ENCODE data around the gene NHSL1.

DNA sequence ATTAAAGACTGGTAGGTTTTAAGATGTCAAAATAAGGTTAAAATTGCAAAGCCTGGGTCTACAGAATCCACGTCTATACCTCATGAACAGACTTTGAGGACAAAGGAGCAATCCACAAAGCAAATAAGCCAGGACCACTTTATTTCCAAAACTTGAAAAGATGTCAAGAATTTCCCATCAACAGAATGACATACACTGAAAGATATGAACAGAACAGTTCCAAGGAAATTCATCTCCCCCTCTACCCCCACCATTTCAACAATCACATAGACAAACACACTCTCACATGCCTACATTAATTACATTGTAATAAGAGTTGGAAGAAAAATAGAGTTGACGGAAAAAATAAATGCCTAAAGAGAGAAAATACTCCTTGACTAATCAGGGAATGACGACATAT is 45.2 kb upstream of the NHSL1 start:
- TF ChIP-seq, protein P1, sequence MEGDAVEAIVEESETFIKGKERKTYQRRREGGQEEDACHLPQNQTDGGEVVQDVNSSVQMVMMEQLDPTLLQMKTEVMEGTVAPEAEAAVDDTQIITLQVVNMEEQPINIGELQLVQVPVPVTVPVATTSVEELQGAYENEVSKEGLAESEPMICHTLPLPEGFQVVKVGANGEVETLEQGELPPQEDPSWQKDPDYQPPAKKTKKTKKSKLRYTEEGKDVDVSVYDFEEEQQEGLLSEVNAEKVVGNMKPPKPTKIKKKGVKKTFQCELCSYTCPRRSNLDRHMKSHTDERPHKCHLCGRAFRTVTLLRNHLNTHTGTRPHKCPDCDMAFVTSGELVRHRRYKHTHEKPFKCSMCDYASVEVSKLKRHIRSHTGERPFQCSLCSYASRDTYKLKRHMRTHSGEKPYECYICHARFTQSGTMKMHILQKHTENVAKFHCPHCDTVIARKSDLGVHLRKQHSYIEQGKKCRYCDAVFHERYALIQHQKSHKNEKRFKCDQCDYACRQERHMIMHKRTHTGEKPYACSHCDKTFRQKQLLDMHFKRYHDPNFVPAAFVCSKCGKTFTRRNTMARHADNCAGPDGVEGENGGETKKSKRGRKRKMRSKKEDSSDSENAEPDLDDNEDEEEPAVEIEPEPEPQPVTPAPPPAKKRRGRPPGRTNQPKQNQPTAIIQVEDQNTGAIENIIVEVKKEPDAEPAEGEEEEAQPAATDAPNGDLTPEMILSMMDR (IDR thresholded peaks at IDR 0.05; ENCODE audit: low read length): no peak
- TF ChIP-seq EZH2 (IDR thresholded peaks at IDR 0.05; ENCODE audit: borderline replicate concordance, low read length): no peak
